NOMO-1 (cell line): ENCODE measurements around the gene BID.

Experiments
- DNase-seq, 2 experiments: peaks; one replicate each; lab custom pipeline; 2025; ENCODE audit not compliant: unreplicated experiment in 2 of 2; lab: John Stamatoyannopoulos, UW

The BID gene

DNA sequence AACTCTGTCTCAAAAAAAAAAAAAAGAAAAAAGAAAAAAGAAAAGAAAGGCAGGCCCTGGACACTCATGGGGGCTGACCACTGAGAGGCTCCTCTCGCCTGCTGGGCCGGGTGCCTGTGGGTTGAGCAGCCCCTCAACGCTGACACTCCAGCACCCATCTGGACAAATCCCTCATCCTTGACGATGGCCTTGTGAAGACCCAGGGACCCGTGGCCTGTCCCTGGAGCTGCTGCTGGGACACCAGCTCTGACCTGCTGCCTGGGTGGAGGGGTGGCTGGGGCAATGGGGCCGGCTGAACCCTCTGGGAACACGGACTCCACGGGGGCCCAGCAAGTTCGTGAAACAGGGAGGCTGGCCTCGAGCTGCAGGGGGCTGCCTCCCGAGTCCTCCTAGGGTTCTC is 10.5 kb upstream of the BID start:
- DNase-seq = no peak

GRCh38 chr22:17783773-17784480 is 9.7 kb upstream of the BID start:
- DNase-seq = no peak

GRCh38 chr22:17783312-17783711 is 9.0 kb upstream of the BID start:
- DNase-seq = no peak

- DNase-seq = no peak
Observed at GRCh38 chr22:17782621-17783020, 8.4 kb upstream of the BID start.

- no peak for DNase-seq
Observed at GRCh38 chr22:17782158-17782557, 7.9 kb upstream of the BID start.

DNA sequence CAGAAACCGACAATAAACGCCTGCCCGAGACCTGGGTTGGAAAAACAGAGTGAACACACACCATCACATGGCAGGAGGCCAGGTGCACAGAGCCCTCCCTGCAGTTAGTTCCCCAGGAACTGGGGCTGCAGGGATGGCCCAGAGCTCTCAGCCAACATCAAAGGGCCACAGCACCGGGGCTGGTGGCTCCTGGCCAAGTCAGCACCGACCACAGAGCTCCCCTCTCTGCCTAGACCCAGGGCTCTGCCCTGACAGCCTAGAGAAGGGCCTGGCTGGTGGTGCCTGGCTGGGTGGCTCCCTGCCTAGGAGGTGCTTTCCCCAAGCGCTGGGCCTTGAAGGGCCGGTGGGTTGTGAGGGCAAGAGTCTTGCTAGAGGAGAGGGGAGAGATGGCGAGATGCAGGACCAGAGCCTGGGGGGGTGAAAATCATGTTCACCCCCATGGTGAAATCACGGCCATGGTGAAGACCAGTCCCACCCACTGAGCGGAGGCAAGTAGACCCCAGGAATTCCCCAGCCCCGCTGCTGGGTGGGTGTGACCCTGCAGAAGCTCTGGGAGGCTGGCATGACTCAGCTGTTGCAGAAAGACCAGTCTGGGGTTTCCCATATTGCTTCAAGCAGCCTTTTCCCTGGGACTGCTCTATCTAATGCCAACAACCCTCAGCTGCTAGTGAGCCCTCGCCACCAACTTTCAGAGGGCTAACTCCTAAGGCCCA is 7.2 kb upstream of the BID start:
- DNase-seq = no peak

GRCh38 chr22:17780741-17781318 is 6.6 kb upstream of the BID start:
- DNase-seq = no peak

GRCh38 chr22:17780116-17780740 is 6.0 kb upstream of the BID start:
- no peak for DNase-seq

DNA sequence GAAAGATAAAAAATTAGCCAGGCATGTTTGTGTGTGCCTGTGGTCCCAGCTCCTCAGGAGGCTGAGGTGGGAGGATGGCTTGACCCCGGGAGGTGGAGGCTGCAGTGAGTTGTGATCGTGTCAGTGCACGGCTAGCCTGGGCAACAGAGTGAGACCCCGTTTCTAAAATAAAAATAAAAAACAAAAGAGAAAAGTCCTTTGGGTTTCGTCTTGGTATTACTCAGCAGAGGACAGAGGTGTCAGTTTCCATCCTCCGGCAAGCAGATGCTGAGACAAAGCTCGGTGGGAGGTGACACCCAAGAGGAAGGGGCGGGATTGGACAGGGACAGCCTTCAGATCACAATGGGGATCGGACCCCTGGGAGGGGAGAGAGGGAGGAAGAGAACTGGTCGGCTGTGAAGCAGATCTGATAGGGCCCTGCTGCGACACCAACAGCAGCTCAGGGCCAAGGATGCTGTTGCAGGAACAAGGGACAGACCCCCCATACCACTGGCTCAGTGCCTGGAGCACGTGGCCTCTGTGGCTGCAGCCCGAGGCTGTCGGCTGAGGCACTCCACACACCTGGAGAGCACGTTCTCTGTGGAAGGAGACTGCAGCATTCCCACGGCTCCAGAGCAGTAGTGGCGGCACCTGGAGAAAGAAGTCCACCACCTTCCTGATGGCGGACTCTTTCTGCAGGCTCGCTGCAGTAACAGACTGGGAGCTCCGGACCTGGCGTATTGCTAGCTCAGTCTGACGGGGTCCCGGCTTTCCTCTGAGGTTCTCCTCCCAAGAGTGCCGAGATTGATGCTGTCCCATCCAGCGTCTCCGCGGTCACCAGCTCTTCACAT is 5.2 kb upstream of the BID start:
- no peak for DNase-seq

DNA sequence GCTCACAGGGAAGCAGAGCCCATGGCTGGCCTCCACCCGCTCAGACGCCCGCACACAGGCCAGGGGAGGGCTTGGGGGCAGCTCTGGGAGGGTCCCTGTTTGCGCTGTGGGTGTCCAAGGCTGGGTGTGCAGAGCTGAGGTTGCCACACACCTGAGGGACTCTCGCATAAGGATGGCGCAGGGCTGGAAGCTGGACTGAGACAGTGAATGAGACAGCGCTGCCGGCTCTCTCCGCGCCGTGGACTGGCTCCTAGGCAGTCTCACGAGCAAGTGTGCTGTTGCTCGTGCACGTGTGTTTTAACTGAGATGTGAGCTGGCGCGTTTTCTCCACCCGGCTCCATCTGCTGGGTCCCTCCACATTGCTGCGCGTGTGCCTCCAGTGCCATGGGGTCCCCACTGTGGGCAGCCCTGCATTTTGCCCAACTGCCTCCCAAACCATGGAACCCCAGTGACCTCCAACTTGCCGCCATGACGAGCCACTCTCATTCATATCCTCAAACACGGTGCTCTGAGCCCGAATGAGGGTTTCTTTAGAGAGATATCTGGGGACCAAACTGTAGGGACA is 4.2 kb upstream of the BID start:
- no peak for DNase-seq

DNA sequence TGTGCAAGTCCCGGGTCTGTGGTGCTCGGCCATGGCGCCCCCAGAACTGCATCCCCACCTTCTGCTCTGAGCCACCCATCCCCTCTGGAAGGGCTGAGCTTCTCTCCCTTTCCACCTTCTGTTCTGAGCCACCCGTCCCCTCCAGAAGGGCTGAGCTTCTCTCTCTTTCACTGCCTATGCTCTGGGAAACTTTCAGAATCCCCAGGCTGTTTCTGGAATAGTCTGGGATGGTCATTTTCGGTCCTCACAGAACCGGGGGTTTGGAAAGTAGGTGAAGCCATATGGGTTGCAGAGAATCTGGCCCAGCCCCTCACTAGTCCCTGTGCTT is 3.4 kb upstream of the BID start:
- DNase-seq = no peak

GRCh38 chr22:17777005-17777716 is 2.9 kb upstream of the BID start:
- DNase-seq = peak; percentile 77 to 84

GRCh38 chr22:17775781-17776465 is 1.7 kb upstream of the BID start:
- DNase-seq = no peak

- DNase-seq = no peak
Observed at GRCh38 chr22:17774926-17775685, 837 bp upstream of the BID start.

DNA sequence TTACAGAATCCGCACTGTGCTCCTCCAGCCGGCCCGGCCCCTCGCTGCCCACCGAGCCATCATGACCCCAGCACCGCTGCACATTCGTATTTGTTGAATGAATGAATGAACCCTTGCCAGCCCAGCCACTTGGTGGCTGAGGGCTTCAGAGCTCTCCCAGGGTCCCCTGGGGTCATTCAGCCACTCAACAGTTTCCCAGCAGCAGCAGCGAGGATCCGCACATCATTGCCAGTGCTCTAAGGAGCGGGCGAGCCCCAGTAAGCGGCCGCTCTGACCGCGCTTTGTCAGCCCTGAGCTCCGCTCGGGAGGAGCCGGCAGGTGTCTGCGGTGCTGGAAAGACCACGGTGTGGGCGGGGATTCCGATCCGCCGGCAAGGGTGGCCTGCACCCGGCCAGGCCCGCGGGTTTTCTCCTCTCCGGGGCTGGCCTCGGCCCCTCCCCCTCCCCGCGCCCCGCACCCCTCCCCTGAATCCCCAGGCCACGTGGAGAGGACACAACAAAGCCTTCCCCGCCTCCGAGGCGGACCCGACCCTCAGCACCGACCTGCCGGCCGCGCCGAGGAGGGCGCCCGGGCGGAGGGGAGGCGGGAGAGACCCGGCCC is 563 bp downstream of the BID start:
- no peak for DNase-seq

DNA sequence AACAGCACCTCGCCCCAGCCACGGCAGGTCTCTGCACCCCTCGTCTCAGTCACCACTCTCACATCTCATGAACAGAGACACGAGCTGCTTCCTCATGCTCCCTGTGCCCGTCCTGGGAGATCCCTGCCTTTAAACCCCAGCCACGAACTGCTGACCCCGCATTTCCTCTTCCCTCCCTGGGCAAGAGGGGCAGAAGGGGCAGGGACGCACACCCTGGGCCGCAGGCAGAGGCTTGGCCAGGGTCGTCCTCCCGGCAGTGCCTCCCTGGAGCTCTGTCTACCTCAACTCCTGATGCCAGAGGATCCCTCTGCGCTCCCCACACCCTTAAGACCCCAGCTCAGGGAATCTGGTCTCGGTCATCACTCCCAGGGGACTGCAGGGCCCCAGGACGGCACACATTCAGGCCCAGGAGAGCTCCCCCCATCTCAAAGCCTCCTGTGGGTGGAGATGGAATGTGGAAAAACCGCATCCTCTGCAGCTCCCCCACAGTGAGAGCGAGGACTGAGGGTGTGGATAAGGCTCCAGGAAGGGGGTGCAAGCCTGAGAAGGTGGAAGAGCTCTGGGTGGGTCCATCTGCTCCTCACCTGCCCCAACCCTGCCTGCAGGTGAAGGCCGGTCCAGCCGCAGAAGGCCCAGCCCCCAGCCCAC is 1.2 kb downstream of the BID start:
- no peak for DNase-seq

DNA sequence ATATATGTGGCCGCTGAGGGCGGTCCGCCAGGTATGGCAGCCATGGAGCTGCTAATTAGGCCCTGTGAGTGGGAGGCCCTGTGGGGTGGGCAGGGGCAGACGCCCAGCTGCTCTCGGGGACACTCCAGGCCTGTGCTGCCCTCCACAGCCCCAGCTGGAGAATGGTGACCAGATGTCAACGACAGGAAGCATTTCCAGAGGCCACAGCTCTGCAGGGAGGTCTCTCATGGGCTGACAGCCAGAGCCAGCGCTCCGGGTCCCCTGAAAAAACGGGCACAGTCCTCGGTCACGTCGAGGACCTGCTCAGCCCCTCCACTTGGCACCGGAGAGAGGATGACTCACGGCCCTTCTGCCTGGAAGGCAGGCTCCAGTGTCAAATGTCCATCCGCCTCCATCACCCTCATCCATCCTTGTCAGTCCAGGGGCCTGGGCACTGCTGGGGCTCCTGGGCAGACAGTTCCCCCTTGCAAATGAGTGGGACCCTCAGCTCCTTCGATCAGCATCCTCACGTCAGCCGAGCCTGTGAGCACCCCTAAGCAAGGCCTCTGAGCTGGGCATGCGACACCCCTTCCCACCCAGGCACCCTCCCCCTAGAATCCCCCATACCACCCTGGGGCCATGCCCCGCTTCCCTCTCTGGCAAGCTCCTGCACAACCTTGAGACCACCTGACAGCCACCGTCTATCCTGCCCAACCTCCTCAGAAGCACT is 1.9 kb downstream of the BID start:
- no peak for DNase-seq
